H9 (cell line): ENCODE data around the gene MED13L. TPM values are rescaled to one million over a fixed set of nuclear protein-coding genes. Genes with fewer than 3 reads are reported as not detected.

Experiments used
- DNase-seq: peaks from one replicate; pipeline ENCODE4 v3.0.0-alpha.2; 2017
- H2AFZ ChIP-seq: one replicate; pipeline ENCODE4 v1.6.1; 2013; ENCODE audit warnings: mild to moderate bottlenecking, low read length, control low read depth, moderate library complexity
- H2AK5ac ChIP-seq: 2 replicates; pipeline ENCODE4 v1.6.1; 2013; ENCODE audit warnings: low read length, control low read depth, mixed read lengths; ENCODE audit not compliant: insufficient read length
- H2BK120ac ChIP-seq: one replicate; pipeline ENCODE4 v1.6.1; 2013; ENCODE audit warnings: low read depth, mild to moderate bottlenecking, low read length, control low read depth, inconsistent platforms; ENCODE audit not compliant: poor library complexity, severe bottlenecking
- H2BK12ac ChIP-seq: 2 replicates; pipeline ENCODE4 v1.6.1; 2013; ENCODE audit warnings: low read length, control low read depth, mixed read lengths, low read depth; ENCODE audit not compliant: insufficient read length
- H2BK15ac ChIP-seq: 2 replicates; pipeline ENCODE4 v1.6.1; 2013; ENCODE audit warnings: low read depth, low read length, control low read depth
- H2BK20ac ChIP-seq: one replicate; pipeline ENCODE4 v1.6.1; 2013; ENCODE audit warnings: low read depth, mild to moderate bottlenecking, low read length, control low read depth, inconsistent platforms; ENCODE audit not compliant: poor library complexity, severe bottlenecking
- H2BK5ac ChIP-seq: 2 replicates; pipeline ENCODE4 v1.6.1; 2013; ENCODE audit warnings: low read length, control low read depth, mixed read lengths; ENCODE audit not compliant: insufficient read length
- H3K14ac ChIP-seq: 2 replicates; pipeline ENCODE4 v1.6.1; 2013; ENCODE audit warnings: low read length, control low read depth; ENCODE audit not compliant: insufficient read depth
- H3K18ac ChIP-seq: 2 replicates; pipeline ENCODE4 v1.6.1; 2013; ENCODE audit warnings: low read depth, mild to moderate bottlenecking, mixed read lengths, low read length, control low read depth; ENCODE audit not compliant: insufficient read length
- H3K23ac ChIP-seq: 2 replicates; pipeline ENCODE4 v1.6.1; 2013; ENCODE audit warnings: low read length, control low read depth, mixed read lengths, low read depth; ENCODE audit not compliant: insufficient read length
- H3K23me2 ChIP-seq: 2 replicates; pipeline ENCODE4 v1.6.1; 2013; ENCODE audit warnings: low read depth, mild to moderate bottlenecking, mixed read lengths, low read length, control low read depth; ENCODE audit not compliant: insufficient read length, poor library complexity, severe bottlenecking
- H3K27ac ChIP-seq: 2 replicates; pipeline ENCODE4 v1.5.1; 2013; ENCODE audit warnings: low read length, control low read depth, mixed read lengths, low read depth; ENCODE audit not compliant: insufficient read length
- H3K27me3 ChIP-seq: 2 replicates; pipeline ENCODE4 v1.6.1; 2013; ENCODE audit warnings: low read length, control low read depth, inconsistent platforms; ENCODE audit not compliant: insufficient read depth
- H3K4ac ChIP-seq: 2 replicates; pipeline ENCODE4 v1.6.1; 2013; ENCODE audit warnings: low read depth, mild to moderate bottlenecking, control low read depth, inconsistent platforms, low read length, moderate library complexity
- H3K4me1 ChIP-seq: 2 replicates; pipeline ENCODE4 v1.6.1; 2013; ENCODE audit warnings: low read length, control low read depth, inconsistent platforms; ENCODE audit not compliant: insufficient read depth
- H3K4me2 ChIP-seq: 2 replicates; pipeline ENCODE4 v1.6.1; 2013; ENCODE audit warnings: low read length, control low read depth, mixed read lengths; ENCODE audit not compliant: insufficient read length, insufficient read depth
- H3K56ac ChIP-seq: 2 replicates; pipeline ENCODE4 v1.6.1; 2013; ENCODE audit warnings: low read depth, mild to moderate bottlenecking, mixed read lengths, low read length, control low read depth; ENCODE audit not compliant: insufficient read length
- H3K79me1 ChIP-seq: 2 replicates; pipeline ENCODE4 v1.6.1; 2013; ENCODE audit warnings: low read depth, mild to moderate bottlenecking, moderate library complexity, low read length, control low read depth, inconsistent platforms; ENCODE audit not compliant: insufficient read depth, poor library complexity, severe bottlenecking
- H3K79me2 ChIP-seq: 2 replicates; pipeline ENCODE4 v1.6.1; 2013; ENCODE audit warnings: low read length, control low read depth, inconsistent platforms; ENCODE audit not compliant: insufficient read depth
- H3K9ac ChIP-seq: 2 replicates; pipeline ENCODE4 v1.6.1; 2013; ENCODE audit warnings: low read length, control low read depth, mixed read lengths; ENCODE audit not compliant: insufficient read length; ENCODE audit errors: extremely low read depth
- H3K9me3 ChIP-seq: one replicate; pipeline ENCODE4 v1.6.1; 2013; ENCODE audit warnings: low read depth, low read length, inconsistent platforms; ENCODE audit not compliant: control insufficient read depth
- H3T11ph ChIP-seq: one replicate; pipeline ENCODE4 v1.6.1; 2013; ENCODE audit warnings: mild to moderate bottlenecking, low read length, control low read depth, inconsistent platforms
- H4K20me1 ChIP-seq: one replicate; pipeline ENCODE4 v1.6.1; 2013; ENCODE audit not compliant: control insufficient read depth, insufficient read length, insufficient read depth
- H4K5ac ChIP-seq: 2 replicates; pipeline ENCODE4 v1.6.1; 2013; ENCODE audit warnings: low read depth, mild to moderate bottlenecking, mixed read lengths, low read length, control low read depth; ENCODE audit not compliant: insufficient read length
- H4K8ac ChIP-seq: replicated peaks from 2 replicates; pipeline ENCODE4 v1.6.1; 2013; ENCODE audit warnings: low read length, control low read depth, mixed read lengths, low read depth; ENCODE audit not compliant: insufficient read length
- H4K91ac ChIP-seq: 2 replicates; pipeline ENCODE4 v1.6.1; 2013; ENCODE audit warnings: low read depth, mild to moderate bottlenecking, moderate library complexity, mixed read lengths, low read length, control low read depth; ENCODE audit not compliant: insufficient read length
- H3K27ac Mint-ChIP-seq, 3 experiments: 2 replicates in 2 of 3; 3 replicates in 1 of 3; pipeline ENCODE4 v1.8.0; 2020 to 2021; ENCODE audit warnings: mixed read lengths in 3 of 3, mild to moderate bottlenecking in 1 of 3, moderate library complexity in 1 of 3
- H3K27me3 Mint-ChIP-seq: 2 replicates; pipeline ENCODE4 v1.8.0; 2021; ENCODE audit warnings: low read depth, mild to moderate bottlenecking, moderate library complexity, mixed read lengths
- H3K36me3 Mint-ChIP-seq, 3 experiments: 2 replicates in 2 of 3; 3 replicates in 1 of 3; pipeline ENCODE4 v1.8.0; 2020 to 2021; ENCODE audit warnings: low read depth in 3 of 3, mixed read lengths in 3 of 3; ENCODE audit not compliant: insufficient read depth in 1 of 3
- H3K4me1 Mint-ChIP-seq, 2 experiments: 2 replicates each; pipeline ENCODE4 v1.8.0; 2020; ENCODE audit warnings: mixed read lengths in 2 of 2
- H3K4me3 Mint-ChIP-seq, 2 experiments: 2 replicates in 1 of 2; 3 replicates in 1 of 2; pipeline ENCODE4 v1.8.0; 2020 to 2021; ENCODE audit warnings: mild to moderate bottlenecking in 2 of 2, mixed read lengths in 2 of 2, moderate library complexity in 1 of 2
- H3K9me3 Mint-ChIP-seq, 2 experiments: 2 replicates in 1 of 2; 3 replicates in 1 of 2; pipeline ENCODE4 v1.8.0; 2020; ENCODE audit warnings: mild to moderate bottlenecking in 2 of 2, mixed read lengths in 2 of 2, moderate library complexity in 1 of 2
- WGBS: extraction: QIAGEN DNeasy Blood & Tissue Kit; methylation state at CpG from one replicate; pipeline ENCODE4 v1.1.7; 2013; ENCODE audit warnings: missing lambda C conversion rate, low lambda C conversion rate, mixed read lengths; ENCODE audit not compliant: insufficient read length; ENCODE audit errors: extremely low coverage; 5-methylcytosine and 5-hydroxymethylcytosine counted together
- total RNA-seq: library from RNA; stranded (reverse); gene quantifications from 2 replicates; pipeline ENCODE4 v1.2.1, GENCODE V29; 2021
- TF ChIP-seq, protein P1 (sequence below): fragments of 200-600 bp; sonication (generic); conservative IDR thresholded peaks from 3 replicates; pipeline ENCODE4 v1.8.0; 2021; ENCODE audit warnings: antibody characterized with exemption, mild to moderate bottlenecking

MED13L gene
- total RNA-seq, 1 experiment from 2014 or later, result 52.4 TPM

DNA sequence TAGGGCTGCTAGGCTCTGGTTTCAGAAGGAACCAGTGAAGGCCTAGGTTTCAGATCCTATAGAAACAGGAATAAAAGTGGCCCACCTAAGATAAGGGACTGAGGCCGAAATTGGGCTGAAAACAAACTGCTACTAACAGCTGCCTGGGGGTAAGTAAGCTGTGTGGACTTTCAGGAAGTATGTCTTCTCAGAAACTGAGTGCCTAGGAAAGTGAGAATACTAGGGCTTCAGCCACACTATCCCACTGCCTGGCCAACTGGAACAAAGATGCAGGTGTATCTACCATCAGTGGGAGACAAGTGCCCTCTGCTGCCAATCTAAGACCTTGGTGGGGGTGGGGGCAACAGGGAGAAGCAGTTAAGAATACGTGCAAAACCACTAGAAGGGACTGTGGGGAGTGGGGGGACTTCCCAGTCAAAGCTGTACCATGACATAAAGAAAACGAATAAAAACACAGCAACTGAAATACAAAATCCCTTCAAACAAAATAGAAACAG lies 82.5 kb downstream of the MED13L start:
- no peak for DNase-seq
- Histone ChIP-seq H3K56ac (no peak overlapping the region), H2BK15ac (no peak overlapping the region), H3K27me3 (no peaks in the 10 kb centered on the region), H3K23me2 (no peaks in the 10 kb centered on the region), H2BK5ac (no peak overlapping the region), H3K4me2 (no peak overlapping the region), H3K79me1 (peaks cover 8% of the 10 kb centered on the region), H3K9ac (no peak overlapping the region), H3K9me3 (no peaks in the 10 kb centered on the region), H3T11ph (no peak overlapping the region), H3K23ac (no peak overlapping the region), H2BK20ac (no peak overlapping the region), H3K4ac (no peak overlapping the region), H4K20me1 (no peaks in the 10 kb centered on the region), H4K5ac (no peak overlapping the region), H3K27ac (no peak overlapping the region), H3K79me2 (peaks cover 3% of the 10 kb centered on the region; the same call in 1 of the 2 replicates), H2AK5ac (no peak overlapping the region), H3K18ac (no peak overlapping the region), H2AFZ (no peak overlapping the region), H3K4me1 (no peaks in the 10 kb centered on the region), H2BK12ac (no peak overlapping the region), H3K14ac (no peak overlapping the region), H4K91ac (no peak overlapping the region), H4K8ac (no peak overlapping the region), H2BK120ac (no peak overlapping the region)
- no peaks in the 10 kb centered on the region for H3K27me3 Mint-ChIP-seq
- no peak overlapping the region for H3K4me3 Mint-ChIP-seq
- H3K4me1 Mint-ChIP-seq, result peaks cover 8 to 14% of the 10 kb centered on the region in 2 experiments; a peak in 3 of 4 replicates
- no peaks in the 10 kb centered on the region for H3K36me3 Mint-ChIP-seq
- H3K9me3 Mint-ChIP-seq, result no peaks in the 10 kb centered on the region
- no CpG with 5 or more reads among the region's 3 CpGs for WGBS
- TF ChIP-seq, protein P1, sequence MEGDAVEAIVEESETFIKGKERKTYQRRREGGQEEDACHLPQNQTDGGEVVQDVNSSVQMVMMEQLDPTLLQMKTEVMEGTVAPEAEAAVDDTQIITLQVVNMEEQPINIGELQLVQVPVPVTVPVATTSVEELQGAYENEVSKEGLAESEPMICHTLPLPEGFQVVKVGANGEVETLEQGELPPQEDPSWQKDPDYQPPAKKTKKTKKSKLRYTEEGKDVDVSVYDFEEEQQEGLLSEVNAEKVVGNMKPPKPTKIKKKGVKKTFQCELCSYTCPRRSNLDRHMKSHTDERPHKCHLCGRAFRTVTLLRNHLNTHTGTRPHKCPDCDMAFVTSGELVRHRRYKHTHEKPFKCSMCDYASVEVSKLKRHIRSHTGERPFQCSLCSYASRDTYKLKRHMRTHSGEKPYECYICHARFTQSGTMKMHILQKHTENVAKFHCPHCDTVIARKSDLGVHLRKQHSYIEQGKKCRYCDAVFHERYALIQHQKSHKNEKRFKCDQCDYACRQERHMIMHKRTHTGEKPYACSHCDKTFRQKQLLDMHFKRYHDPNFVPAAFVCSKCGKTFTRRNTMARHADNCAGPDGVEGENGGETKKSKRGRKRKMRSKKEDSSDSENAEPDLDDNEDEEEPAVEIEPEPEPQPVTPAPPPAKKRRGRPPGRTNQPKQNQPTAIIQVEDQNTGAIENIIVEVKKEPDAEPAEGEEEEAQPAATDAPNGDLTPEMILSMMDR, result 0 out of 3 replicates have a peak, but pooled peaks have one; percentile 24
- H3K27ac Mint-ChIP-seq, result peak overlapping the region in 2 of 3 experiments; percentile 17 to 68; a peak in 3 of 7 replicates
